ENCODE measurements around the gene SEMA5B. TPM values are rescaled to one million over a fixed set of nuclear protein-coding genes. Genes with fewer than 3 reads are reported as not detected.

The SEMA5B gene
- total RNA-seq, 1 donor from 2014 or later = 4.2 TPM

- no peak for DNase-seq (ENCODE audit: low spot score, unreplicated experiment)
- Mint-ChIP-seq H3K4me3 (ENCODE audit: low read depth) (no peak overlapping the region), H3K4me1 (ENCODE audit: low read depth) (no peaks in the 10 kb centered on the region), H3K9me3 (ENCODE audit: low read depth) (peaks cover 4% of the 10 kb centered on the region), H3K27me3 (no peaks in the 10 kb centered on the region), H3K36me3 (ENCODE audit: insufficient read depth) (no peaks in the 10 kb centered on the region), H3K27ac (no peak overlapping the region)
- no peak for TF ChIP-seq CTCF (IDR thresholded peaks at IDR 0.05; ENCODE audit: unreplicated experiment)
Measured at GRCh38 chr3:122907471-122907870, 120.1 kb downstream of the SEMA5B start.

- H3K27me3 Mint-ChIP-seq = no peaks in the 10 kb centered on the region
- H3K4me1 Mint-ChIP-seq (ENCODE audit: low read depth) = no peaks in the 10 kb centered on the region
- H3K36me3 Mint-ChIP-seq (ENCODE audit: insufficient read depth) = no peaks in the 10 kb centered on the region
- H3K9me3 Mint-ChIP-seq (ENCODE audit: low read depth) = peaks cover 4% of the 10 kb centered on the region
- H3K4me3 Mint-ChIP-seq (ENCODE audit: low read depth) = no peak overlapping the region
- no peak for TF ChIP-seq CTCF (IDR thresholded peaks at IDR 0.05; ENCODE audit: unreplicated experiment)
- no peak for DNase-seq (ENCODE audit: low spot score, unreplicated experiment)
- no peak overlapping the region for H3K27ac Mint-ChIP-seq
Measured at GRCh38 chr3:122903171-122903570, 124.4 kb downstream of the SEMA5B start.

- H3K4me1 Mint-ChIP-seq (ENCODE audit: low read depth) = no peaks in the 10 kb centered on the region
- no peak for DNase-seq (ENCODE audit: low spot score, unreplicated experiment)
- no peak overlapping the region for H3K27ac Mint-ChIP-seq
- no peaks in the 10 kb centered on the region for H3K27me3 Mint-ChIP-seq
- no peaks in the 10 kb centered on the region for H3K36me3 Mint-ChIP-seq (ENCODE audit: insufficient read depth)
- peaks cover 4% of the 10 kb centered on the region for H3K9me3 Mint-ChIP-seq (ENCODE audit: low read depth)
- H3K4me3 Mint-ChIP-seq (ENCODE audit: low read depth) = no peak overlapping the region
- TF ChIP-seq CTCF (IDR thresholded peaks at IDR 0.05; ENCODE audit: unreplicated experiment) = no peak
Measured at GRCh38 chr3:122902326-122902725, 125.2 kb downstream of the SEMA5B start.

GRCh38 chr3:122898298-122898697 is 129.3 kb downstream of the SEMA5B start:
- H3K9me3 Mint-ChIP-seq (ENCODE audit: low read depth) = no peaks in the 10 kb centered on the region
- TF ChIP-seq CTCF (IDR thresholded peaks at IDR 0.05; ENCODE audit: unreplicated experiment) = no peak
- DNase-seq (ENCODE audit: low spot score, unreplicated experiment) = no peak
- H3K4me1 Mint-ChIP-seq (ENCODE audit: low read depth) = no peaks in the 10 kb centered on the region
- peaks cover 7% of the 10 kb centered on the region for H3K27me3 Mint-ChIP-seq
- H3K36me3 Mint-ChIP-seq (ENCODE audit: insufficient read depth) = no peaks in the 10 kb centered on the region
- H3K4me3 Mint-ChIP-seq (ENCODE audit: low read depth) = no peak overlapping the region
- H3K27ac Mint-ChIP-seq = no peak overlapping the region

- H3K27ac Mint-ChIP-seq = no peak overlapping the region
- TF ChIP-seq CTCF (IDR thresholded peaks at IDR 0.05; ENCODE audit: unreplicated experiment) = no peak
- no peak for DNase-seq (ENCODE audit: low spot score, unreplicated experiment)
- peaks cover 7% of the 10 kb centered on the region for H3K27me3 Mint-ChIP-seq
- H3K4me3 Mint-ChIP-seq (ENCODE audit: low read depth) = no peak overlapping the region
- peaks cover 2% of the 10 kb centered on the region for H3K36me3 Mint-ChIP-seq (ENCODE audit: insufficient read depth)
- peaks cover 13% of the 10 kb centered on the region for H3K4me1 Mint-ChIP-seq (ENCODE audit: low read depth)
- H3K9me3 Mint-ChIP-seq (ENCODE audit: low read depth) = no peaks in the 10 kb centered on the region
Measured at GRCh38 chr3:122893754-122894668, 133.6 kb downstream of the SEMA5B start.
